EH (cell line): ENCODE data around the gene HNRNPLL.
"Not testable (repeated sequence)": the region's sequence is repeated elsewhere in the genome, so short reads cannot be mapped to it uniquely, and the experiment has no call there.

Source experiments
- DNase-seq: peaks from one replicate; pipeline ENCODE4 v3.0.0-alpha.2; 2015; ENCODE audit warnings: low read depth

The HNRNPLL gene

GRCh38 chr2:38552259-38552658, 50.5 kb downstream of the HNRNPLL start:
- no peak for DNase-seq

- DNase-seq = no peak
These were observed 51.0 kb downstream of the HNRNPLL start for GRCh38 chr2:38551746-38552145.

GRCh38 chr2:38551171-38551570, 51.6 kb downstream of the HNRNPLL start:
- no peak for DNase-seq

GRCh38 chr2:38549851-38550250, 52.9 kb downstream of the HNRNPLL start:
- DNase-seq = peak; percentile 59

GRCh38 chr2:38549071-38549704, 53.5 kb downstream of the HNRNPLL start:
- no peak for DNase-seq

- DNase-seq = no peak
These were observed 54.9 kb downstream of the HNRNPLL start for GRCh38 chr2:38547791-38548190.

- DNase-seq = no peak
These were observed 56.1 kb downstream of the HNRNPLL start for GRCh38 chr2:38546585-38546984.

GRCh38 chr2:38546064-38546463, 56.7 kb downstream of the HNRNPLL start:
- no peak for DNase-seq

GRCh38 chr2:38542248-38542631, 60.5 kb downstream of the HNRNPLL start:
- not testable (repeated sequence) for DNase-seq

- DNase-seq = no peak
These were observed 62.0 kb downstream of the HNRNPLL start for GRCh38 chr2:38540580-38541286.

- DNase-seq = no peak
These were observed 63.6 kb downstream of the HNRNPLL start for GRCh38 chr2:38539086-38539485.

GRCh38 chr2:38537937-38538525, 64.7 kb downstream of the HNRNPLL start:
- no peak for DNase-seq

GRCh38 chr2:38537296-38537695, 65.4 kb downstream of the HNRNPLL start:
- not testable (repeated sequence) for DNase-seq

- DNase-seq = peak; percentile 66
These were observed 66.8 kb downstream of the HNRNPLL start for GRCh38 chr2:38535744-38536506.

GRCh38 chr2:38535404-38535743, 67.4 kb downstream of the HNRNPLL start:
- DNase-seq = no peak

- DNase-seq = no peak
These were observed 67.9 kb downstream of the HNRNPLL start for GRCh38 chr2:38534746-38535403.

- DNase-seq = no peak
These were observed 68.8 kb downstream of the HNRNPLL start for GRCh38 chr2:38533757-38534545.

GRCh38 chr2:38533180-38533579, 69.5 kb downstream of the HNRNPLL start:
- no peak for DNase-seq

GRCh38 chr2:38532366-38532765, 70.4 kb downstream of the HNRNPLL start:
- no peak for DNase-seq

GRCh38 chr2:38529208-38529607, 73.5 kb downstream of the HNRNPLL start:
- no peak for DNase-seq

GRCh38 chr2:38528534-38528933, 74.2 kb downstream of the HNRNPLL start:
- DNase-seq = no peak
